ENCODE results near the gene MRPS27.

DNA sequence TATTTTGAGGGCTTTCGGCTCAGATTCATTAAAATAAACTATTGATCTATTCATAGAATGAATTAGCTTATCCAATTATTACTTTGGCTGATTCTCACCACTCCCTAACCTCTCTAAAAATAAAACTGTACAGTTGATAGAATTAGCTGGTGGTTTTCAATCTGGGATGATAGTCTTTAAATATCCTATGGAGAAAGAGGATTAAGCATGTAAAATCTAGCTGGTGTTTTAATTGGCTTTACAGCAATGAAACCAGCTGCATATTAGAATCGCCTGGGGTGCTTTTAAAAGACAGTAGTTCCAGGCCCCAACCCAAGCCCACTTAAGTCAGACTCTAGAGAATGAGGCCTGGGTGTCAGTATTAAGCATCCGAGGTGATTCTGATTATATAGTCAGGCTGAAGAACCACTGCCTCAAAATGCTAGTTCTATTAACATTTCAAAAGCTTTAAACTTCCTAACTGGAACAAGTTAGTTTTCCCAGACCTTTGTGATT, 117.7 kb downstream of the MRPS27 start:
- no peak for TF ChIP-seq POLR2AphosphoS5 (IDR thresholded peaks at IDR 0.05)
- TF ChIP-seq POLR2A (IDR thresholded peaks at IDR 0.05), result no peak

All from spleen (tissue), 3 donors.